Epithelial cell of proximal tubule (primary cell): ENCODE measurements around the gene ELAC2. TPM values are rescaled to one million over a fixed set of nuclear protein-coding genes. Genes with fewer than 3 reads are reported as not detected.
A peak's percentile ranks its signal among the peaks of the same experiment; 100 is the strongest.

ENCODE experiments used
- DNase-seq: peaks from one replicate; pipeline ENCODE4 v3.0.0-alpha.2; 2011; ENCODE audit warnings: low read depth
- H3K4me3 ChIP-seq: 2 replicates; pipeline ENCODE4 v1.5.1; 2011; ENCODE audit warnings: low read depth, mild to moderate bottlenecking, low read length
- total RNA-seq: library from RNA; depleted of rRNA; stranded (reverse); fragments of >200 nt; gene quantifications from 2 replicates; pipeline ENCODE4 v1.2.3, GENCODE V29; 2015
- TF ChIP-seq, protein P1 (sequence below): conservative IDR thresholded peaks from 2 replicates; pipeline ENCODE4 v1.5.1; 2012; ENCODE audit warnings: low read depth, mild to moderate bottlenecking, low read length

Gene ELAC2
- total RNA-seq = 75.4 and 115 TPM in 2 replicates

GRCh38 chr17:13017655-13018459 is at the start of gene ELAC2:
Gene ELAC2, minus strand, starts transcription at chr17:13018027. Its CDS starts 80 bp downstream, at chr17:13017947.
- DNase-seq = peak; percentile 89
- TF ChIP-seq, protein P1, sequence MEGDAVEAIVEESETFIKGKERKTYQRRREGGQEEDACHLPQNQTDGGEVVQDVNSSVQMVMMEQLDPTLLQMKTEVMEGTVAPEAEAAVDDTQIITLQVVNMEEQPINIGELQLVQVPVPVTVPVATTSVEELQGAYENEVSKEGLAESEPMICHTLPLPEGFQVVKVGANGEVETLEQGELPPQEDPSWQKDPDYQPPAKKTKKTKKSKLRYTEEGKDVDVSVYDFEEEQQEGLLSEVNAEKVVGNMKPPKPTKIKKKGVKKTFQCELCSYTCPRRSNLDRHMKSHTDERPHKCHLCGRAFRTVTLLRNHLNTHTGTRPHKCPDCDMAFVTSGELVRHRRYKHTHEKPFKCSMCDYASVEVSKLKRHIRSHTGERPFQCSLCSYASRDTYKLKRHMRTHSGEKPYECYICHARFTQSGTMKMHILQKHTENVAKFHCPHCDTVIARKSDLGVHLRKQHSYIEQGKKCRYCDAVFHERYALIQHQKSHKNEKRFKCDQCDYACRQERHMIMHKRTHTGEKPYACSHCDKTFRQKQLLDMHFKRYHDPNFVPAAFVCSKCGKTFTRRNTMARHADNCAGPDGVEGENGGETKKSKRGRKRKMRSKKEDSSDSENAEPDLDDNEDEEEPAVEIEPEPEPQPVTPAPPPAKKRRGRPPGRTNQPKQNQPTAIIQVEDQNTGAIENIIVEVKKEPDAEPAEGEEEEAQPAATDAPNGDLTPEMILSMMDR = no peak
- H3K4me3 ChIP-seq = peak within 1 kb of the TSS; percentile 99

GRCh38 chr17:13065032-13065431 is 47.2 kb upstream of the ELAC2 start:
- no peak overlapping the region for H3K4me3 ChIP-seq
- no peak for DNase-seq
- TF ChIP-seq, protein P1 = no peak

- DNase-seq = no peak
- no peak overlapping the region for H3K4me3 ChIP-seq
- TF ChIP-seq, protein P1 = no peak
Measured at GRCh38 chr17:13055131-13055530, 37.3 kb upstream of the ELAC2 start.

DNA sequence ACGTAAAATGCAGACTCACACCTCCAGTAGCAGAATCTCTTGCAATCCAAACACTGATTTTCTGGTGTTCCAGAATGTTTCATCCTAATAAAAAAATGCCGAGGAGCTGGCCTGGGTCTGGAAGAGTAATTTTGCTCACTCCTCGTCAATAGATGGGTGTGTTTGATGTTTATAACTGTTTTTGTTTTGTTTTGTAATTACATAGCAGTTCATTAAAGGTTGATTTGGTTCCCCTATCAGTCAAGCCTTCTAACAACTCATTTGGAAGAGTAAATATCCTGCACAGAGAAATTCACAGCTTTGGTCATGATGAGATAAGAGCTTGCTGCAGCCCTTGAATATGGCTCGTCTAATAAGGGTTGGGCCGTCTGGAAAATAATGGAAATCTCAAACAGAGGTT is 36.8 kb upstream of the ELAC2 start:
- no peak overlapping the region for H3K4me3 ChIP-seq
- TF ChIP-seq, protein P1 = no peak
- DNase-seq = no peak

DNA sequence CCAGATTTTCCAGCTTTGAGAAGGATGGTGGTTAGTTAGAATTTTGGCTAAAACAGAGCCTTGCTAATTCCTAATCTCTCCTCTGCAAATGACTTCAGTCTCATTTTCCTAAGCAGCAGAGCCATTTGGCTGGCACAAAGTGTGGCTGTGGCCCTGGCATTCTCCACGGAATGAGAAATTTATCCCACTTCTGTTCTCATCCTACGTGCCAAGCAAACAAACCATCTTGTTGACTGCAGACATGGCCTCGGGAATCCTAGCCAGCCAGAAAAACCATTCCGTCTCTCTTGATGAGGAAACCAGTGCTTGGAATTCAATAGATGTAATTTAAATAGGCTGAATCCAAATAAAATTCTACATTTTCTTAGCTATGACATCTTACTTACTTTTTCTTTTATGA is 34.1 kb upstream of the ELAC2 start:
- DNase-seq = no peak
- TF ChIP-seq, protein P1 = no peak
- H3K4me3 ChIP-seq = no peak overlapping the region

- DNase-seq = no peak
- TF ChIP-seq, protein P1 = no peak
Measured at GRCh38 chr17:13047011-13047606, 29.3 kb upstream of the ELAC2 start.

DNA sequence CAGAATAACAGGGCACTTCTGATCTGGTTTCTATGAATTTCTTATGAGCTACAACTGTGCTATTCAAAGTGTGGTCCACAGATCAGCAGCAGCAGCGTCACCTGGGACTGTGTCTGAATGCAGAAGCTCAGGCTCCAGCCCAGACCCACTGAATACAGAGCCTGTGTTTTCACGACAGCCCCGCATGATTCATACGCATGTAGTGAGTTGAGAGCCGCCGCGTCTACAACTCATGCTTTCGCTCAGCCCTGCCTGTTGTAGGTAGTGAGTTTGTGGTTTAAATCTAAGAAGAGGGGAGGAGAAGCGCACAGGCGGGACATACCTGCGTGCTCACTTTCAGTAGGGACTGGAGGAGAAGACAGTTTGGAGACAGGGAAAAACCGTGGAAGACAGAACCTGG is 28.5 kb upstream of the ELAC2 start:
- TF ChIP-seq, protein P1 = no peak

More at GRCh38 chr17:13047011-13047606, 29.3 kb upstream of the ELAC2 start:
- H3K4me3 ChIP-seq = no peak overlapping the region

More for the DNA sequence above, 28.5 kb upstream of the ELAC2 start:
- no peak overlapping the region for H3K4me3 ChIP-seq
- no peak for DNase-seq
